ENCODE results near the gene HIF3A.

The HIF3A gene

DNA sequence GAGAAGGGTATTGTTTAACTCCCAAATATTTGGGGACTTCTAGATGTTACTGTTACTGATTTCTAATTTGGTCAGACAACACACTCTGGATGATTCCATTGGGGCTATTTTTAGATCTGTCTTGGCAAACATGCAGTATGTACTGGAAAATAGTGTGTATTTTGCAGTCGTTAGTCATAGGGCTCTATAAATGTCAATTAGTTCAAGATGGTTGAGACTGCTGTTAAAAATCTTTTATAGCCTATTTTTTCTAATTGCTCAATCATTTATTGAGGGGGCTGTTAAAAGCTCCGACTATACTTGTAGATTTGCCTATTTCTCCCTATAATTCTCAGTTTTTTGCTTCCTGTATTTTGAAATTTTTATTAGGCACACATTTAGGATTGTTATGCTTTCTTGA, 81.4 kb downstream of the HIF3A start:
- Histone ChIP-seq H3K9me3 (ENCODE audit: low read length) (no peaks in the 10 kb centered on the region), H4K20me1 (ENCODE audit: insufficient read depth, low read length) (no peaks in the 10 kb centered on the region), H3K9ac (ENCODE audit: low read length) (no peak overlapping the region), H2AFZ (ENCODE audit: low read length) (no peak overlapping the region), H3K4me3 (ENCODE audit: low read depth, low read length, poor library complexity, severe bottlenecking) (no peak overlapping the region), H3K27ac (ENCODE audit: low read depth, low read length, poor library complexity, severe bottlenecking) (no peak overlapping the region), H3K4me2 (ENCODE audit: low read length) (no peak overlapping the region), H3K9me2 (ENCODE audit: low read depth, low read length) (no peaks in the 10 kb centered on the region), H3F3A (ENCODE audit: insufficient read depth, low read length) (no peaks in the 10 kb centered on the region), H3K36me3 (ENCODE audit: insufficient read depth, low read length) (peaks cover 77% of the 10 kb centered on the region), H3K27me3 (ENCODE audit: insufficient read depth, low read length) (no peaks in the 10 kb centered on the region), H3K4me1 (ENCODE audit: insufficient read depth, low read length, severe bottlenecking) (no peaks in the 10 kb centered on the region), H3K79me2 (ENCODE audit: insufficient read depth, low read length) (no peaks in the 10 kb centered on the region; the same call in 1 of the 2 replicates)
- TF ChIP-seq, protein P1, sequence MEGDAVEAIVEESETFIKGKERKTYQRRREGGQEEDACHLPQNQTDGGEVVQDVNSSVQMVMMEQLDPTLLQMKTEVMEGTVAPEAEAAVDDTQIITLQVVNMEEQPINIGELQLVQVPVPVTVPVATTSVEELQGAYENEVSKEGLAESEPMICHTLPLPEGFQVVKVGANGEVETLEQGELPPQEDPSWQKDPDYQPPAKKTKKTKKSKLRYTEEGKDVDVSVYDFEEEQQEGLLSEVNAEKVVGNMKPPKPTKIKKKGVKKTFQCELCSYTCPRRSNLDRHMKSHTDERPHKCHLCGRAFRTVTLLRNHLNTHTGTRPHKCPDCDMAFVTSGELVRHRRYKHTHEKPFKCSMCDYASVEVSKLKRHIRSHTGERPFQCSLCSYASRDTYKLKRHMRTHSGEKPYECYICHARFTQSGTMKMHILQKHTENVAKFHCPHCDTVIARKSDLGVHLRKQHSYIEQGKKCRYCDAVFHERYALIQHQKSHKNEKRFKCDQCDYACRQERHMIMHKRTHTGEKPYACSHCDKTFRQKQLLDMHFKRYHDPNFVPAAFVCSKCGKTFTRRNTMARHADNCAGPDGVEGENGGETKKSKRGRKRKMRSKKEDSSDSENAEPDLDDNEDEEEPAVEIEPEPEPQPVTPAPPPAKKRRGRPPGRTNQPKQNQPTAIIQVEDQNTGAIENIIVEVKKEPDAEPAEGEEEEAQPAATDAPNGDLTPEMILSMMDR (IDR thresholded peaks at IDR 0.05; ENCODE audit: low read length): no peak
- no peak for TF ChIP-seq EZH2 (IDR thresholded peaks at IDR 0.05; ENCODE audit: borderline replicate concordance, low read length)

DNA sequence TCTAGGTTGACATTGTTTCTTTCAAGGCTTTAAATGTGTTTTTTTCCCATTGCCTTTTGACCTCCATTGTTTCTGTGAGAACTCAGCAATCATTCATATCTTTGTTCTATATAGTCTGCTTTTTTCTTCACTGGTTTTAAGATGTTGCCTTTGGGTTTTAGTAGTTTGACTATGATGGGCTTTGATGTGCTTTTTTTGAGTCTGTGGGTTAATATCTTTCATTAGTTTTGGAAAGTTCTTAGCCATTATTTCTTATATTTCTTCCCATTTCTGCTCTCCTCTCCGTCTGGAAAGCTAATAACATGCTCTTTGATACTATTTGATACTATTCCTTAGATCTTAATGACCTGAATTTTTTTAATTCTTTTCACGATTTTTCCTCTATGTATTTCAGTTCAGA, 83.8 kb downstream of the HIF3A start:
- H3K27me3 ChIP-seq (ENCODE audit: insufficient read depth, low read length): no peaks in the 10 kb centered on the region
- no peak overlapping the region for H3K27ac ChIP-seq (ENCODE audit: low read depth, low read length, poor library complexity, severe bottlenecking)
- no peaks in the 10 kb centered on the region for H4K20me1 ChIP-seq (ENCODE audit: insufficient read depth, low read length)
- no peaks in the 10 kb centered on the region for H3F3A ChIP-seq (ENCODE audit: insufficient read depth, low read length)
- no peak overlapping the region for H3K4me3 ChIP-seq (ENCODE audit: low read depth, low read length, poor library complexity, severe bottlenecking)
- H3K36me3 ChIP-seq (ENCODE audit: insufficient read depth, low read length): peaks cover 95% of the 10 kb centered on the region
- H2AFZ ChIP-seq (ENCODE audit: low read length): no peak overlapping the region
- no peaks in the 10 kb centered on the region for H3K4me1 ChIP-seq (ENCODE audit: insufficient read depth, low read length, severe bottlenecking)
- H3K9me3 ChIP-seq (ENCODE audit: low read length): no peaks in the 10 kb centered on the region
- H3K79me2 ChIP-seq (ENCODE audit: insufficient read depth, low read length): no peaks in the 10 kb centered on the region; the same call in 1 of the 2 replicates
- H3K9ac ChIP-seq (ENCODE audit: low read length): no peak overlapping the region
- H3K9me2 ChIP-seq (ENCODE audit: low read depth, low read length): no peaks in the 10 kb centered on the region
- H3K4me2 ChIP-seq (ENCODE audit: low read length): no peak overlapping the region
- no peak for TF ChIP-seq EZH2 (IDR thresholded peaks at IDR 0.05; ENCODE audit: borderline replicate concordance, low read length)
- TF ChIP-seq, protein P1 (IDR thresholded peaks at IDR 0.05; ENCODE audit: low read length): no peak

DNA sequence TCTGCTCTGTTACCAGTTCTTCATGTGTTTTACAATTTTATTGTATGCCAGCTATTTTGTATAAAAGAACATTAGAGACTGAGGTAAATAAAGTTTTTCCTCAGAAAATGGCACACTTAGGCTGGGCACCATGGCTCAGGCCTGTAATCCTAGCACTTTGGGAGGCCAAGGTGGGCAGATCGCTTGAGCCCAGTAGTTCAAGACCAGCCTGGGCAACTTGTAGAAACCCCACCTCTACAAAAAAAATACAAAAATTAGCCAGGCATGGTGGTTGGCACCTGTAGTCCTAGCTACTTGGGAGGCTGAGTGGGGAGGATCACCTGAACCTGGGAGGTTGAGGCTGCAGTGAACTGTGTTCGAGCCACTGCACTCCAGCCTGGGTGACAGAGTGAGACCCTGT, 84.5 kb downstream of the HIF3A start:
- Histone ChIP-seq H3K27me3 (ENCODE audit: insufficient read depth, low read length) (no peaks in the 10 kb centered on the region), H4K20me1 (ENCODE audit: insufficient read depth, low read length) (no peaks in the 10 kb centered on the region), H3K36me3 (ENCODE audit: insufficient read depth, low read length) (peaks cover 95% of the 10 kb centered on the region), H3F3A (ENCODE audit: insufficient read depth, low read length) (no peaks in the 10 kb centered on the region), H3K9ac (ENCODE audit: low read length) (no peak overlapping the region), H3K4me2 (ENCODE audit: low read length) (no peak overlapping the region), H3K27ac (ENCODE audit: low read depth, low read length, poor library complexity, severe bottlenecking) (no peak overlapping the region), H3K9me2 (ENCODE audit: low read depth, low read length) (no peaks in the 10 kb centered on the region), H3K4me3 (ENCODE audit: low read depth, low read length, poor library complexity, severe bottlenecking) (no peak overlapping the region), H3K9me3 (ENCODE audit: low read length) (no peaks in the 10 kb centered on the region), H3K79me2 (ENCODE audit: insufficient read depth, low read length) (no peaks in the 10 kb centered on the region; the same call in 1 of the 2 replicates), H2AFZ (ENCODE audit: low read length) (no peak overlapping the region), H3K4me1 (ENCODE audit: insufficient read depth, low read length, severe bottlenecking) (no peaks in the 10 kb centered on the region)
- no peak for TF ChIP-seq EZH2 (IDR thresholded peaks at IDR 0.05; ENCODE audit: borderline replicate concordance, low read length)
- TF ChIP-seq, protein P1 (IDR thresholded peaks at IDR 0.05; ENCODE audit: low read length): no peak
